Lower leg skin (tissue), 3 donors: ENCODE measurements around the gene ATG9A.

ENCODE experiments used
- CTCF ChIP-seq, 3 donors: fragments of 450-650 bp; IDR thresholded peaks; one replicate each; pipeline ENCODE4 v1.5.1; 2016; ENCODE audit warnings: antibody characterized with exemption in 3 of 3, mild to moderate bottlenecking in 3 of 3, moderate library complexity in 2 of 3
- POLR2A ChIP-seq, 2 donors: fragments of 450-650 bp; IDR thresholded peaks; one replicate each; pipeline ENCODE4 v1.6.1; 2016 to 2017; ENCODE audit warnings: antibody characterized with exemption in 2 of 2, mild to moderate bottlenecking in 1 of 2, moderate library complexity in 1 of 2

DNA sequence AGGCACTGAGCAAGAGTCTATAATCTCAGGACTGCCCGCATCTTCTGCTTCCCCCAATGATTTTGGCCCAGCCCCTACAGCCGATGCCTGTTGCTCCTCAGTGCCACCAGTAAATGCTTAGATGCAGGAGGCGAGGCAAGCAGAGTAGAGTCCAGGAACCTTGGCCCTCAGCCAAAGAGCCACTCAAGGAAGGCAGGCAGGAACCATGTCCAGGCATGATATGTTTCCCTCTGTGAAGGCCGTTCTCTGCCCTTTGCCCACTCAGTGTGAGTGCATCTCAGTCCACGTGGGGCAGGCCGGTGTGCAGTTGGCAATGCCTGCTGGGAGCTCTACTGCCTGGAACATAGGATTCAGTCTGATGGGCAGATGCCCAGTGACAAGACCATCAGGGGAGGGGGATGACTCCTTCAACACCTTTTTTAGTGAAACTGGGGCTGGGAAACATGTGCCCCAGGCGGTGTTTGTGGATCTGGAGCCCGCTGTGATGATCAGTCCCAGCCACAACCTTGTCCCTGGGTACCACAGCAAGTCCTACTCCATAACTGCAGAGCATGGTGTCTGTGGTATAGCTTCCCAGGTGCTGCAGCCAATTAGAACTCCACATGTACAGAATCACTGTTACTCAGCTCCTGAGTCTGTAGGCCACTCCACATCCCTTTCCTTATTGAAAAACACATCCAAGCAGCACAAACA is 40.1 kb upstream of the ATG9A start:
- TF ChIP-seq CTCF (IDR thresholded peaks at IDR 0.05) (no peak), POLR2A (IDR thresholded peaks at IDR 0.05) (no peak)
